ENCODE data around the gene RUBCNL. TPM values are rescaled to one million over a fixed set of nuclear protein-coding genes. Genes with fewer than 3 reads are reported as not detected.

The RUBCNL gene
- total and polyA plus RNA-seq, 2 experiments from 2014 or later, result 0.44 to 1.0 TPM

DNA sequence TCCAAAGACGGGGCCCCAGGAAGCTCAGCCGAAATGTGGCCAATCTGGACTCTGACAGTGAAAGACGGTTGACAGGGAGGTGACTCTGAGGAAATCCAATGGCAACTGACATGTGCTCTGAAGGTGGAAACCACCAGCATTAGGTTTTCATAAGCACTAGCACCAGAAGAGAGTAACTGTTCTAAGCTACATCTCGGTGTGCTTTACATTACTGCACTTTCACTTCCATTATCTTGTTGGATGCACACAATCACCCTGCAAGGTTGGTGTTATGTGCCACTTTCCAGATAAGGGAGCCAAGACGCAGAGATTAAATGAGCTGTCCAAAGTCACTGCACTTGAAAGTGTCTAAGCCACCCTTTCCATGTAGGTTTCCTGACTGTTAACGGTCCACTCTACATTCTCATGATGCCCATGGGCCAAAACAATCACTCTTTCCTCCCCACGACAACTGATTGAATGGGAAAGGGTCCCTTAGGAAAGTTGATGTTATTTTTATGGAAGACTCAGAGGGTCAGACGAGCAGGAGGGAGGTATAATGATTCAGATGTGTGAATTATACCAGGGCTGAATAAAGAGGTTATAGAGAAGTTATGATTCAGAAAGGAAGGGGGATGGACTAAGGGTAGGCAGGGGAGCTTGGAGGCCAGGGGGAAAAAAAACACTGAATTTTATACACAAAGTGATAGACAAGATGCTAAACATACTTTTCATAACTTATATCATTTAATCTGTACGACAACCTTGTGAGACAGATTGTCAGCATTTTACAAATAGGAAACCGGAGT is 52.8 kb downstream of the RUBCNL start:
- no peaks in the 10 kb centered on the region for H3K27me3 ChIP-seq
- H3K4me3 ChIP-seq, result no peak overlapping the region
- H3K4me2 ChIP-seq, result no peak overlapping the region
- DNase-seq (ENCODE audit: low spot score), result no peak
- no peaks in the 10 kb centered on the region for H3K9me2 ChIP-seq (replicated peaks; ENCODE audit: insufficient read depth)
- H3K79me2 ChIP-seq, result no peaks in the 10 kb centered on the region
- no peaks in the 10 kb centered on the region for H3K4me1 ChIP-seq (ENCODE audit: insufficient read depth)
- no peaks in the 10 kb centered on the region for H4K20me1 ChIP-seq (ENCODE audit: insufficient read depth, poor library complexity, severe bottlenecking)
- no peak overlapping the region for H3K27ac ChIP-seq
- no peaks in the 10 kb centered on the region for H3K36me3 ChIP-seq (replicated peaks; ENCODE audit: insufficient read depth, low read depth)
- TF ChIP-seq EZH2phosphoT487 (IDR thresholded peaks at IDR 0.05; ENCODE audit: low read depth, severe bottlenecking, unreplicated experiment), result no peak
- TF ChIP-seq EZH2 (IDR thresholded peaks at IDR 0.05; ENCODE audit: borderline replicate concordance), result no peak
- TF ChIP-seq CTCF (IDR thresholded peaks at IDR 0.05; ENCODE audit: poor library complexity), result no peak
- 89% methylated on average over 10 of the region's 10 CpGs for WGBS (ENCODE audit: low lambda C conversion rate, missing lambda C conversion rate)
- H3K9me3 ChIP-seq (ENCODE audit: low read depth), result no peaks in the 10 kb centered on the region
- no peak overlapping the region for H2AFZ ChIP-seq

GRCh38 chr13:46332772-46333171 is 54.3 kb downstream of the RUBCNL start:
- no peak for DNase-seq (ENCODE audit: low spot score)
- no peaks in the 10 kb centered on the region for H3K4me1 ChIP-seq (ENCODE audit: insufficient read depth)
- no peaks in the 10 kb centered on the region for H3K9me3 ChIP-seq (ENCODE audit: low read depth)
- H3K9me2 ChIP-seq (replicated peaks; ENCODE audit: insufficient read depth), result no peaks in the 10 kb centered on the region
- 75% methylated on average over 5 of the region's 5 CpGs for WGBS (ENCODE audit: low lambda C conversion rate, missing lambda C conversion rate)
- H3K4me3 ChIP-seq, result no peak overlapping the region
- TF ChIP-seq EZH2phosphoT487 (IDR thresholded peaks at IDR 0.05; ENCODE audit: low read depth, severe bottlenecking, unreplicated experiment) (no peak), CTCF (IDR thresholded peaks at IDR 0.05; ENCODE audit: poor library complexity) (no peak), EZH2 (IDR thresholded peaks at IDR 0.05; ENCODE audit: borderline replicate concordance) (no peak)
- no peaks in the 10 kb centered on the region for H4K20me1 ChIP-seq (ENCODE audit: insufficient read depth, poor library complexity, severe bottlenecking)
- H3K36me3 ChIP-seq (replicated peaks; ENCODE audit: insufficient read depth, low read depth), result no peaks in the 10 kb centered on the region
- no peaks in the 10 kb centered on the region for H3K79me2 ChIP-seq
- H2AFZ ChIP-seq, result no peak overlapping the region
- H3K27ac ChIP-seq, result no peak overlapping the region
- H3K4me2 ChIP-seq, result no peak overlapping the region
- H3K27me3 ChIP-seq, result no peaks in the 10 kb centered on the region

GRCh38 chr13:46329624-46330023 is 57.4 kb downstream of the RUBCNL start:
- Histone ChIP-seq H3K27ac (no peak overlapping the region), H3K9me2 (replicated peaks; ENCODE audit: insufficient read depth) (no peaks in the 10 kb centered on the region), H3K27me3 (no peaks in the 10 kb centered on the region), H3K4me1 (ENCODE audit: insufficient read depth) (no peaks in the 10 kb centered on the region), H3K79me2 (no peaks in the 10 kb centered on the region), H2AFZ (no peak overlapping the region), H3K9me3 (ENCODE audit: low read depth) (no peaks in the 10 kb centered on the region), H3K4me2 (no peak overlapping the region), H3K4me3 (no peak overlapping the region), H4K20me1 (ENCODE audit: insufficient read depth, poor library complexity, severe bottlenecking) (no peaks in the 10 kb centered on the region), H3K36me3 (replicated peaks; ENCODE audit: insufficient read depth, low read depth) (no peaks in the 10 kb centered on the region)
- TF ChIP-seq EZH2phosphoT487 (IDR thresholded peaks at IDR 0.05; ENCODE audit: low read depth, severe bottlenecking, unreplicated experiment) (no peak), EZH2 (IDR thresholded peaks at IDR 0.05; ENCODE audit: borderline replicate concordance) (no peak), CTCF (IDR thresholded peaks at IDR 0.05; ENCODE audit: poor library complexity) (no peak)
- no peak for DNase-seq (ENCODE audit: low spot score)
- 94% methylated on average over 7 of the region's 7 CpGs for WGBS (ENCODE audit: low lambda C conversion rate, missing lambda C conversion rate)
